GM21737 (cell line): Measurements from ENCODE around the gene ATP2C2.

ENCODE experiments used
- ATAC-seq: cut with Tn5 transposase; IDR thresholded peaks from one replicate; pipeline ENCODE4 v1.9.1; 2021; ENCODE audit warnings: mild to moderate bottlenecking, moderate library complexity; ENCODE audit not compliant: unreplicated experiment

ATP2C2 gene

DNA sequence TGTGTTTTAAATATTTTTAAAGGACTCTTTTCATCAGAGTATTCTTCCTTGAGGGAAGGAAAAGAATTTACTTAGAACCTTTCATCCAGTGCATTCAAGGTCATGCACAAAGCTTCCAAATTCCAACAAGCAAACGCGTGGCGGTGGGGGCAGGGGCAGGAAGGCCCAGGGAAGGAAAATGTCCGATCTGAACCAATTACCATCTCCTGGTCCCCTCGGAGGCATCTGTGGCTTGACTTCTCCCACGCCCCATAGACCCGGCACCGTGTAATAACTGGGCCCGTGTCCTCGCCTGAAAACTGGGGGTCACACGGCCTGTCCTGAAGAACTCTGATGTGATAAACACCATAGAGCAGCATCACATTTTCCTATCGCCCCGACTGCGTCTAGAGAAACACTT, 117.8 kb downstream of the ATP2C2 start:
- no peak for ATAC-seq

DNA sequence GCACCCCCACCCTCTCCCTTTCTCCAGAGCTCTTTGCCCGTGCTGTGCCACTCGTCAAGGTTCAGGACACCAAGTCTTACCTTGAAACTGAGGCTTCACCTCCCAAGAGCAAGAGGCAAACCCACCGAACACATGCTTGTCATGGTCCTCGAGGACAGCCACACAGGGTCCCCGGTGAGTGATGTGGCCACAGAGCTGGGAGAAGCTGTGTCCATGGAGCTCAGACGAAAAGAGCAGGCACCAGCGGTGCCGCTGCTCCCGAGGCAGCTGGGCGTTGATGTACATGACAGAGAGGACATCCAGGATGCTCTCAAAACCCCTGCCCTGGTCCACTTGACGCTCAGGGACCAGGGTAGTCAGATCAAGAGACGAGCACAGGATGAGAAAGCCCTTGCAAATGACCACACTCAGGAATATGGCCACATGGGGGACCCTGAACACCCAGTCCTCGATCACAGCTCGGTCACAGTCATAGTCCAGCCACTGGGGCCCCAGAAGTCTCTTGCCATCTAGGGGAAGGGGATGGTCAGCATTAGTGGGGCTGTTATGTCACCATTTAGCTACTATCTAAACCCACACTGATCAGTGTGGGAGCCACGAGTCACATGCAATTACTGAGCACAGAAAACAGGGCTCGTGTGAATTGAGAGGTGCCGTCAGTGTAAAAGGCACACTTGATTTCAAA, 118.4 kb downstream of the ATP2C2 start:
- no peak for ATAC-seq

- no peak for ATAC-seq
Measured at GRCh38 chr16:84487358-84487757, 119.0 kb downstream of the ATP2C2 start.

GRCh38 chr16:84489131-84489530, 120.8 kb downstream of the ATP2C2 start:
- no peak for ATAC-seq

DNA sequence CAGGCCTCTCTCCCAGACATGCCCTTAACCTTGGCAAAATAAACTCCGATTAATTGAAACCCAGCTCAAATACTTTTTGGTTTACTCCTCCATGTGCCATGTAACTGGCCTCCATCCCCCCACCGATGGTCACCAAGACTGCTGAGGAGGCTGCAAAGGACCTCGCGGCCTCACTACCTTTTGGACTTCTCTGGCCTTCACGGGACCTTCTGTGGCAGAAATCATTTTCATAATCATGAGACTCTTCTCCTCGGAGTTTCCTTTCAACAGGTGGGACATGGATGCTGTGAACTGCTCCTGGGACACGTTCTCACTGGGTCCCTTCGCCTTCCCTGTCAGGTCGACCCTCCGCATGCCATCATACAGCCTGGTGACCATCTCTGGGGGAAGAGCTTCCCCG, 127.2 kb downstream of the ATP2C2 start:
- ATAC-seq, result no peak

DNA sequence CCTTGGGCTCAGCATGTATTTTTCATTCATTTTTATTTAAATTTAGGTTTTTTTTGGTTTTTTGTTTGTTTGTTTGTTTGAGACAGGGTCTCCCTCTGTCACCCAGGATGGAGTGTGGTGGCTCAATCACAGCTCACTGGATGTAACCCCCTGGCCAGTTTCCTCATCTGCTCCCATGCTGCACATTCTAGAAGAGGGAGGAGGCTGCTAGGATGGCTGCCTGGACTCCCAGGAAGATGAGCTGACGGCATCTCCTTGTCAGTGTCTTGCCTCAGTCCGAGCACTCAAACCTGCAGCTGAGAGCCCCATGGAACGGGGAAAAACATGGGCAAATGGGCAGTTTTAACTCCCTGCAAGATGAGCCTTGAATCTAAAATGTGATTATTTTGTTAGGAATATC, 128.7 kb downstream of the ATP2C2 start:
- no peak for ATAC-seq

- ATAC-seq, result no peak
Measured at GRCh38 chr16:84497418-84498222, 129.3 kb downstream of the ATP2C2 start.

- no peak for ATAC-seq
Measured at GRCh38 chr16:84498223-84498610, 129.9 kb downstream of the ATP2C2 start.

DNA sequence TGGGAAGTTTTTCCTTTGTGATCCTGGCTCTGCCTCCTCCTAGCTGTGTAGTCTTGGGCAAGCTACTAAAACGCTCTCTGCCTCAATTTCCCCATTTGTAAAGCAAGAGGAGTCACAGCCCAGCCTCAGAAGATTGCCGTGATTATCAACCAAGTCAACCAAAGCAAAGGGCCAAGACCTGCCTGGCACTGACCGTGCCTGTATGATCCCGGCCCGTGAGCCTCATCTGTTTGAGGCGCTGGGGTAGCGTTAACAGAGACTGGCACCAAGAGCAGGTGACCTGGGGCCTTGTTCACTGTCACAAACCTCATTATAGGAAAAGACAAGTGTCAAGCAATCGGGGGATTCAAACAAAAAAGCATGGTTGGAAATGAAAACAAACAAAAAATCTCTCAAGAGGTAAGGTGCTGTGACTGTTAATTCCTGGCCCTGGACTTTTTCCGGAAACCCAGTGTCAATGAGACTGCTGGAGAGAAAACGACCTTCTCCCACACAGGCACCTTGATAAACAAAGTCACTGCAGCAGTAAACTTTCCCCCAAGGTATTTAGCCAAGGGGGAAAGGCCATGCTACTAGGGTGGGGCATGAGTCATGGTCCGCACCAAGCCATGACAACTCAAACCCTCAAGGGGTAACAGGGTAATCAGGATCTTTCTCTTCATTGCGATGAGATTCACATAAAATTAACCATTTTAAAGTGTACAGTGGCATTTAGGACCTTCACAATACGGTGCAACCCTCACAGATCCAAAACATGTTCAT, 130.7 kb downstream of the ATP2C2 start:
- no peak for ATAC-seq

- ATAC-seq, result no peak
Measured at GRCh38 chr16:84499638-84500037, 131.3 kb downstream of the ATP2C2 start.

DNA sequence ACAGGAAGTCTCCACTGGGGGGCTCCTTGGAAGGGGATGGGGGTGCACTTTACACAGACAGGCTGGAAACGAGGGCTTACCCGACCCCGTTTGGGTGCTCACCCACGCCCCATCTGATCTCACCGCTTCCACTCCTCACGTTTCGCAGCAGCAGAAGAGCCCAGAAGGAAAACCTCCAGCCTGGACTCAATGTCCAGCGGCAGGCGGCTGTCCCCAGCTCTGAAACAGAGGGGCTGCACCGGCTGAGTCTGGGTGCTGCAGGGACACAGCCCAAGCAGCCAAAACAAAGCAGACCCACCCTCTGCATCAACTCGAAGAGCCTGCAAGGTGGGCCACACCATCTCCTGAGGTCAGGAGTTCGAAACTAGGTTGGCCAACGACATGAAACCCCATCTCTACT, 132.2 kb downstream of the ATP2C2 start:
- no peak for ATAC-seq

- no peak for ATAC-seq
Measured at GRCh38 chr16:84501077-84501735, 132.9 kb downstream of the ATP2C2 start.

DNA sequence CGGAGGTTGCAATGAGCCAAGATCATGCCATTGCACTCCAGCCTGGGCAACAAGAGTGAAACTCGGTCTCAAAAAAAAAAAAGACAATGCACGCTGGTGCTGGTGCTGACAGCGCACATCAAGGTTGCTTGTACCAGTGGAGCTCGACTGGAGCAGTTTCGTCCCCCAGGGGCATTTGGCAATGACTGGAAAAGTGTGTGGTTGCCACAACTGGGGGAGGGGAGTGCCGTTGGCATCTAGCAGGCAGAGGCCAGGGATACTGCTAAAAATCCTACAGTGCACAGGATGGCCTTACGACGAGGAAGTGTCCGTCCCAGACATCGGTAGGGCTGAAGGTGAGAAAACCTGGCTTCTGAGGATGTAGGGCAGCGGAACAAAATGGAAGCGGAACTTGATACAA, 133.7 kb downstream of the ATP2C2 start:
- no peak for ATAC-seq

GRCh38 chr16:84502581-84502980, 134.2 kb downstream of the ATP2C2 start:
- ATAC-seq, result no peak

DNA sequence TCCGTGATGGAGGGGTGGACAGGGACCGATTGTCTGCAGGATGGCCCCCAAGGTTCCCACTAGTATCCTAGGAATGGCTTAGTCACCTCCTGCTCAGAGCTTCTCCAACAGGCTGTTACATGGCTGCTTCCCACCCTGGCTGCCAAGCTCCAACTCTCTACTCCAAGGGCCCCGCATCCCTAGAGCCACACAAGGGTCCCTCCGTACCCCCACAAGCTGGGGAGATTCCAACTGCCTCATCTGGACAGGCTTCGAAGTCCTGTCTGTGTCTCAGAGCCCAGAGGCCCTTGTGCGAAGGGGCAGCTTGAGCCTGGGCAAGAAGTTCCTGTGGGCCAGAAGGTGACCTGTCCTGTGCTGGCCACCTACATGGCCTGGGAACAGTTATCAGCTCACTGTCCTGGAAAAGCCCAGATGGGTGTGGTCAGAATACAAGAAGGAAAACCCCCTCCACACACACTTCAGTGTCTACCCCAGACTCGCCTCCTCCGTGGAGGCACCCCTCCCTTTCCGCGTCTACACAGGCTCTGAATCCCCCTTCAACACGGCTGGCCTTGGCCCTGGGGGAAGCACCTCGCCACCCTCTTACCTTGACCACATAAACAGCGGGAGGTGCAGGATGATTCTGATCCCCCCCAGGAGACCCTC, 135.5 kb downstream of the ATP2C2 start:
- no peak for ATAC-seq

DNA sequence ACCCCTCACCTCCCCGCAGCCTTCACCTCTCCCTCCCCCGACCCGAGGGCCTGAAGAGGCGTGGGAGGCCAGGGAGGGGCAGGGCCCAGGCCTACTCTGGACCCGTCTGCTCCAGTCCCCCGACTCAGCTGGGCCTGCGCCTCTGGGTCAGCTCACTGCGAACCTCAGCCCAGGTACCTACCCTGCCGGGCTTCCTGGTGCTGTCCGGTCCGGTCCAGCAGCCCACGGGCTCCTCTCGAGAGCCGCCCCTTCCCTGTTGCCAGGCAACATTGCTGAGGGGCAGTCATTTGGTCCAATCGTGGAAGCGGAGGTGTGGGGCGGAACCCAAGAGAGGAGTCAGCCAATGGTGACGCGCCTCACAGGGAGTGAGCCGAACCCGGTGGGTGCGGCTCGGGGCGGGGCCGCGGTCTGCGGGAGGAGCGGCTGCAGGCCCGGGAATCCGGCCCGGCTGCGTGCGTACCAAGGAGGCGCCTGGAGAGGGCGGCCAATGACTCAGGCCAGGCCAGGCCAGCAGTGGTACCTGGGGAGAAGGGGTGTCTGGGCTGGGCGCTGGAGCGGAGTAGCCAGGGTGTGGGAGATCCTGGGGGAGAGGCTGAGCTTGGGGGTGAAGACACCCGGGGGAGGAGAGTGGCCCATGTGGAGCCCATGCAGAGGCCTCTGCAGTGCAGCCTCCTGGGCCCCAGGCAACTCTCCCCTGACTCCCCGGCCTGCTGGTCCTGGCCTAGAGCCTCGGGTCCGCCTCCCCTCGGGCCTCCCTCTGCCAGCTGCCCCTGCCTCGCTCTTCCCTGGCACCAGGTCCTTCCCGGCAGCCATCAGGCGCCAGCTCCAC, 136.3 kb downstream of the ATP2C2 start, which contains the start of gene MEAK7:
Gene MEAK7 (minus strand): TSS at position 240 of the 829 bp plus-strand sequence. CDS start 6,573 bp downstream, outside the sequence.
- ATAC-seq, result peak; percentile 96

DNA sequence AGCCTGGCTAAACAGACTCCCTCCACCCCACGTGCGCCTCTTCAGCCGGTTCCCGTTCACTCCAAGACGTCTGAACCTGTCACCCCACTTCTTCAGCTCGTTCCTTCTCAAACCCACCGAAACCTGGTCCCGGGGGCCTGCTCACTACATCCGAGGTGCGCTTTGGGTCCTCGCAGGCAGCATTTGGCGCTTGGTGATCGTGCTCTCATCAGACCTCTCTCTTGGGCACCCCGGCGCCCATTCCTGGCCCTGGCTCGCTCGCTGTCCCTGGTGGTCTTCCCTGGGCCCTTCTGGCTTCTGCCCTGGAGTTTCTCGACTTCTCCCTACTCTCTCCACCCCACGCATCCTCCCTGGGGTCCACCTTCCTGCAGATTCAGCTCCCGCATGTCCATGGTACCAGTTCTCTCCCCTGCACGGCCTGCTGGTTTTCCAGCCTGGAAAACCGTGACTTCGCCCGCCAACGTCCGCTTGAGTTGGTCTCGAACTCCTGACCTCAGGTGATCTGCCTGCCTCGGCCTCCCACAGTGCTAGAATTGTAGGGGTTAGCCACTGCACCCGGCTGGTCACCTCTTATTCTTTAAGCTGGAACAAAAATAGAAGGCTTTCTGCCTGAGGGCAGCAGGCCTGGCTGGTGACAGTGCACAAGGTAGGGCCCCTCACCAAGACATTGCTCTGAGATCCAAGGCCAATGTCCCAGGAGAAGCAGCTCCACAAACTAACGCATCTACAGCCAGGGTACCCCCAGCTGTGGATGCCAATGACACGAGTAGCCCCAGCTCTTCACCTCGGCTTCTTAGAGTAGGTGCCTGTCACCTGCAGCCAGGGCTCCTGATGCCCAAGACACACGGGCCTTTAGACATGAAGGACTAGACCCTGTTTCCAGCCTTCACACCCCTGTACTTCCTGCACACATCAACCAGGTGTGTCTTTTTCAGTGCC, 137.2 kb downstream of the ATP2C2 start:
- ATAC-seq, result no peak
